Activated T-cell treated with anti-CD3 and anti-CD28 coated beads for 4 hours (primary cell): ENCODE results near the gene TMEM222.
A peak's percentile ranks its signal among the peaks of the same experiment; 100 is the strongest.

Experiments used
- DNase-seq: peaks from one replicate; pipeline ENCODE4 v3.0.0-alpha.2; 2020

The TMEM222 gene

GRCh38 chr1:27360159-27361043 is 38.4 kb downstream of the TMEM222 start:
- no peak for DNase-seq

GRCh38 chr1:27361044-27361402 is 39.1 kb downstream of the TMEM222 start:
- no peak for DNase-seq

GRCh38 chr1:27361553-27361952 is 39.6 kb downstream of the TMEM222 start:
- no peak for DNase-seq

GRCh38 chr1:27363766-27364695 is 42.1 kb downstream of the TMEM222 start:
- DNase-seq = no peak

GRCh38 chr1:27364696-27365371 is 42.9 kb downstream of the TMEM222 start:
- no peak for DNase-seq

GRCh38 chr1:27365372-27366112 is 43.6 kb downstream of the TMEM222 start:
- DNase-seq = peak; percentile 76

- peak; percentile 39 for DNase-seq
These were observed 44.1 kb downstream of the TMEM222 start for GRCh38 chr1:27366113-27366410.

- DNase-seq = no peak
These were observed 44.6 kb downstream of the TMEM222 start, which contains the start of gene MAP3K6 for GRCh38 chr1:27366411-27367159. MAP3K6 (minus strand) TSS chr1:27366961; CDS start chr1:27366597, 364 bp downstream.

GRCh38 chr1:27367160-27367650 is 45.2 kb downstream of the TMEM222 start:
- DNase-seq = no peak

GRCh38 chr1:27368869-27369582 is 47.1 kb downstream of the TMEM222 start:
- no peak for DNase-seq

GRCh38 chr1:27372022-27372807 is 50.3 kb downstream of the TMEM222 start:
- DNase-seq = no peak

- DNase-seq = no peak
These were observed 51.1 kb downstream of the TMEM222 start for GRCh38 chr1:27372808-27373690.

GRCh38 chr1:27374362-27375086 is 52.6 kb downstream of the TMEM222 start, which contains the start of gene FCN3:
FCN3 (minus strand) TSS chr1:27374824; CDS start chr1:27374818, 6 bp downstream.
- DNase-seq = no peak

- no peak for DNase-seq
These were observed 56.0 kb downstream of the TMEM222 start for GRCh38 chr1:27377760-27378495.

- no peak for DNase-seq
These were observed 57.7 kb downstream of the TMEM222 start for GRCh38 chr1:27379564-27380122.

- no peak for DNase-seq
These were observed 58.3 kb downstream of the TMEM222 start for GRCh38 chr1:27380224-27380623.
